HG03095 (cell line): ENCODE results near the gene GLTPD2.
"Not testable (repeated sequence)": the region's sequence is repeated elsewhere in the genome, so short reads cannot be mapped to it uniquely, and the experiment has no call there.

ENCODE experiments used
- ATAC-seq: cut with Tn5 transposase; IDR thresholded peaks from one replicate; pipeline ENCODE4 v1.9.1; 2021; ENCODE audit warnings: moderate library complexity; ENCODE audit not compliant: unreplicated experiment

GLTPD2 gene

GRCh38 chr17:4807605-4808377 is 19.0 kb downstream of the GLTPD2 start:
- ATAC-seq, result no peak

GRCh38 chr17:4808378-4808767 is 19.6 kb downstream of the GLTPD2 start:
- no peak for ATAC-seq

- no peak for ATAC-seq
These were observed 22.0 kb downstream of the GLTPD2 start for GRCh38 chr17:4810696-4811290.

DNA sequence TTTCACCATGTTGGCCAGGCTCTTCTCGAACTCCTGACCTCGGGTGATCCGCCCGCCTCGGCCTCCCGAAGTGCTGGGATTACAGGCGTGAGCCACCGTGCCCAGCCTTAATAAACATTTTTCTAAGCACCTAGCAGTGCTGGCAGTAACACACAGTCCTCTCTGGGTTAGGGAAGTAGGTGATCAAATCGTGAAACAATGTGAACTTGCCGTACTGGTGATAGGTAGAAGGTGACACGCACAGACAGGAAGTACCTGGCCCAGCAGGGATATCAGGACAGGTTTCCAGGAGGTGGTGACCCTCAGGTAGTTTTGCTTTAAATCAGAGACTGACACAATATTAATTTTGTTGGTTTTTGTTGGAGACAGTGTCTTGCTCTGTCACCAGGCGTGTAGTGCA is 22.7 kb downstream of the GLTPD2 start:
- ATAC-seq, result no peak

GRCh38 chr17:4812690-4813089 is 23.9 kb downstream of the GLTPD2 start:
- ATAC-seq, result no peak

- no peak for ATAC-seq
These were observed 26.4 kb downstream of the GLTPD2 start for GRCh38 chr17:4815043-4815675.

DNA sequence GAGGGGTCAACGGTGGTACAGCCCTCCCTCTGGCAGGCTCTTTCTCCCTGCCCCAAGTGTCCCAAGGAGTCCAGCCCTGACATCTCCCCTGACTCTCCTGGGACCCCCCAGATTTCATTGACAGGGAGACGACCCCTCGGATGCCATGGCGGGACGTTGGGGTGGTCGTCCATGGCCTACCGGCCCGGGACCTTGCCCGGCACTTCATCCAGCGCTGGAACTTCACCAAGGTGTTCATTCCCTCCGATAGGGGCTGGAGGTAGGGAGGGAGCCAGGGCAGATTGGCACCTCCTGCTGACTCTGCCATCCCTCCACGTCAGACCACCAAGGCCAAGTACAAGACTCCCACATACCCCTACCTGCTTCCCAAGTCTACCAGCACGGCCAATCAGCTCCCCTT is 28.1 kb downstream of the GLTPD2 start:
- ATAC-seq, result no peak

- ATAC-seq, result no peak
These were observed 29.5 kb downstream of the GLTPD2 start for GRCh38 chr17:4818276-4818675.

- no peak for ATAC-seq
These were observed 34.1 kb downstream of the GLTPD2 start for GRCh38 chr17:4822835-4823234.

DNA sequence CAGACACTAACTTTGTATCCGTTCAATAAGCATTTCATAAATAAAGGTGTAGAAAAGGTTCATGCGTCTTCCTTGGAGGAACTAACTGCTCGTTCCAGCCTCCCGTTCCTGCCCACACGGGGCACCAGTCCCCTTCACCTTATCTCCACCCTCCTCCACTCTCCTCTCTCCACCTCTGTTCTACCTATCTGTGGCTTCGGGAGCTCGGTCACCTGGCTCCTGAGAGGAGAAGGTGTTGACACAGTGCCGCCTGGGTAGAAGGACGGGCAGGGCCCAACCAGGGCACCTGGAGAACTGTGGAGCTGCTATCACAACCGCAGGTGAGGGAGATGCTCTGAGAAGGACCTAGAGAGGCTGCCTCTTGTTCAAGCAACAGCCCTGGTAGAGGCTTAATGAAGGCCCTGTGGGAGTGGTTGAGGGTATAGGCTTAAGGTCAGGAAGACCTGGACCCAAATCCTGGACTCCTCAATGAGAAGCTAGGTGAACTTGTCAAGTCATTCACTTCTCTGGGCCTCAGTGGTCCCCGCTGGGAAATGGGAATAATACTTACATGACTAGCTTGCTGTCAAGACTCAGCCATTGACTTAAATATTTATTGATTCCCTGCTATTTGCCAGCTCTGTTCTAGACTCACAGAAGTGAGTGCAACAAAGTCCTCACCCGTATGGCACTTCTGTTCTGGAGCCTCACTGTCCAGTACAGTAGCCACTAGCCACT is 34.8 kb downstream of the GLTPD2 start:
- ATAC-seq, result no peak

GRCh38 chr17:4827399-4827798 is 38.6 kb downstream of the GLTPD2 start:
- no peak for ATAC-seq

GRCh38 chr17:4832829-4833177 is 44.0 kb downstream of the GLTPD2 start:
- not testable (repeated sequence) for ATAC-seq

DNA sequence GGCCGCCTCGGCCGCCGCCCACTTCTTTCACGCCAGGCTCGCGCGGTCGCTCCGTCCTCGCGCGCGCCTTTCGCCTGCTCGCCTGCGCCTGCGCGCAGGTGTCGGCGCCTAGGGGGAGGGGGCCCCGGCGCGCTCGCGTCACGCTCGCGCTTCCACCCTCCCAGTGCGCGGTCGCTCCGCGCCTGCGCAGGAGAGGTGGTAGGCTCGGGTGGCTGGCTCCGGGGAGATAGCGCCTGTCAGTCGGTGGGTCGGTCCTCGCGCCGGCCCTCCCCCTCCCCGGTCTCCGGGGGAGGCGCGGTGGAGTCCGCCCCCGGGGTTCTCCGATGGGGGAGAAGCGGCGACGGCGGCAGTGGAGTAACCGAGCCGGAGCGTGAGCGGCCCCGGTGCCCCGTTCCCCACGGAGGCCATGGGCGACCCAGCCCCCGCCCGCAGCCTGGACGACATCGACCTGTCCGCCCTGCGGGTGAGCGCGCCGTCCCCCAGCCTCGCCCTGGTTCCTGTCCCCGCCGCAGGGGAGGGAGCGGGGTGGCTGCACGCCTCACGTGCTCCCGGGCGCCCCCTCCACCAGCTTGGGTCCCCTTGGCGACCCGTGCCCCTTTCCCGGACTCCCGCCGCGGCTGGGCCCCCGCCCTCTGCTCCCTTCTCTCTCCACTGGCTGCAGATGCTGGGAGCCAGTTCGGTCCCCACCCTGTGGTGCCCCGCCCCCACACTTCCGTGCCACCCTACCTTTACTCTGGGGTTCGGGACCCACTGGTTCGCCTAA is 44.6 kb downstream of the GLTPD2 start, which contains the start of gene MINK1:
Gene MINK1, plus strand, starts transcription at position 163 of the 763 bp plus-strand sequence. Its CDS starts 244 bp downstream, at position 407.
- ATAC-seq, result no peak

GRCh38 chr17:4833941-4834680 is 45.3 kb downstream of the GLTPD2 start:
- no peak for ATAC-seq

- no peak for ATAC-seq
These were observed 45.9 kb downstream of the GLTPD2 start for GRCh38 chr17:4834681-4835020.

DNA sequence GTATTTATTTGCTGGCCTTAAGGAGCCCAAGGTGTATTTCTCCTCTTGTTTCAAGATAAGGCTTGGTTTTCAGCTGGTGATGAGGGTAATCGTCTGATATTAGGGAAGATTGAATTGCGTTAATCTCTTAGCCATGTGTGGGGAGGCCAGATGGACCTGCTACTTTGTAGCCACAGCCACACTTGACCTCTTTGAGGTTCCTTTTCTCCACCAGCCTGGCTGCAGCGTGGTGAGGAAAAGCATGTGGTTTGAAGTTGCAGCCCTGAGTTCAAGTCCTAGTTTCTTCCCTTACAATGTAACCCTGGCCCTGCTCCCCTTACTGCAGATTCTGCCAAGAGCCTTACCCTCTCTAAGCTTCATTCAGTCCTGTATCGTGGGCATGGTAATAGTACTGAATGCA is 47.5 kb downstream of the GLTPD2 start:
- ATAC-seq, result no peak

- no peak for ATAC-seq
These were observed 48.9 kb downstream of the GLTPD2 start for GRCh38 chr17:4837471-4838308.

DNA sequence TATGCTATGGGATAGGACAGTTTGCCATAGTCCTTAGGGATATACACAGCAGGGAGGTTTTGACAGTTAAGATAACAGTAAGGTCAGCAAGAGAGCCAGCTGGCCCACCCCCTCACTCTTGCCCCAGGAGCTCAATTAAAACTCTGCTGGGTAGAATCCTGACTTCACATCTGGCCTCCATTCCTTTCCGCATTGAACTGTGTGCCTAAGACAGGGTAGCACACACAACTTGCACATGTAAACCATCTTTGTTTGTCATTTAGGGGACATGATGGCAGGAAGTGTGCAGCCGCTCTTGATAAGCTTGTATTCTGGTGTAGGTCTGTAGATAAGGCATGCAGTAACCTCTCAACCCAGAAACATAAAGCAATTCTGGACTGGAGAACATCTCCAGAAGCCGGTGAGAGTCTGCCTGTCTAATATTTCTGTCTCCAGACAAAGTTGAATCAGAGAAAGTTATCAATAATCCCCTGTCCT is 49.6 kb downstream of the GLTPD2 start:
- ATAC-seq, result no peak

DNA sequence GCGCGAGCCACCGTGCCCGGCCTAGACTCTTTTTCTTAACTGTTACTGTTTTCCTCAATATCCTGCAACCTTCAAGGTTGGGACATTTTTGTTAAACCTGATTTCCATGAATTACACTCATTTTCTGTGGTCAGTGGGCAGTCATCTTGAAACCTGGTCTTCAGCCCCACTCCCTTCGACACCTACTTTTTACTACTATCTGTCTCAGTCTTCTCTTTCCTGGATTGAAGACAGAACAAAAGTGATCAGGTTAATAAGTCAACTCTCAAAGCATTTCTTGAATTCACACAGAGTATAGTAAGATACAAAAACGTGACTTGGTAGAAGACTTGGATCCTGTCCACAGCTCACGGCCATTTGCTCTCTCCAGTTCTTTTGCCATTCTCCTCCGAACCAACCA is 50.5 kb downstream of the GLTPD2 start:
- no peak for ATAC-seq
